IMR-90 (cell line): ENCODE data around the gene COX17. TPM values are rescaled to one million over a fixed set of nuclear protein-coding genes. Genes with fewer than 3 reads are reported as not detected.

Experiments
- ATAC-seq: fragments of 200-7000 bp; cut with Tn5 transposase; 2 replicates; pipeline ENCODE4 v1.9.1; 2020; ENCODE audit warnings: low read depth, mild to moderate bottlenecking, moderate library complexity
- BruUV-seq: library from RNA; stranded (reverse); fragments of 400-500 nt; replicated peaks from 2 replicates; lab custom pipeline; 2021; lab: Mats Ljungman, UMichigan
- CTCF ChIA-PET: fragments of 300-600 bp; formaldehyde crosslinking; extraction: SDS; loops from one replicate; lab custom pipeline; 2021; ENCODE audit warnings: antibody characterized with exemption; lab: Yijun Ruan, JAX
- POLR2A ChIA-PET: fragments of 300-600 bp; sonication (Branson Sonifier 250); formaldehyde crosslinking; loops from one replicate; lab custom pipeline; 2022; ENCODE audit warnings: antibody characterized with exemption; ENCODE audit not compliant: unreplicated experiment; lab: Charles Lee
- DNase-seq: peaks from one replicate; pipeline ENCODE4 v3.0.0; 2013
- H2AFZ ChIP-seq: replicated peaks from 2 replicates; pipeline ENCODE3; 2013; ENCODE audit warnings: low read length, mild to moderate bottlenecking; ENCODE audit not compliant: poor library complexity
- H2AK5ac ChIP-seq: 2 replicates; pipeline ENCODE4 v1.6.1; 2013; ENCODE audit warnings: low read depth, low read length, inconsistent platforms
- H2AK9ac ChIP-seq: replicated peaks from 2 replicates; pipeline ENCODE3; 2013; ENCODE audit warnings: mild to moderate bottlenecking, low read depth, low read length, moderate library complexity; ENCODE audit not compliant: poor library complexity
- H2BK120ac ChIP-seq: 2 replicates; pipeline ENCODE4 v1.6.1; 2013; ENCODE audit warnings: low read depth, low read length, inconsistent platforms
- H2BK15ac ChIP-seq: 3 replicates; pipeline ENCODE4 v1.6.1; 2013; ENCODE audit warnings: low read depth, low read length, inconsistent platforms
- H2BK20ac ChIP-seq: 2 replicates; pipeline ENCODE4 v1.6.1; 2013; ENCODE audit warnings: low read depth, mild to moderate bottlenecking, inconsistent platforms, low read length, moderate library complexity
- H2BK5ac ChIP-seq: 2 replicates; pipeline ENCODE4 v1.6.1; 2013; ENCODE audit warnings: mild to moderate bottlenecking, low read depth, low read length, inconsistent platforms; ENCODE audit not compliant: poor library complexity, severe bottlenecking
- H3K14ac ChIP-seq: replicated peaks from 2 replicates; pipeline ENCODE4 v1.6.1; 2013; ENCODE audit warnings: low read depth, low read length, inconsistent platforms
- H3K18ac ChIP-seq: 2 replicates; pipeline ENCODE4 v1.6.1; 2013; ENCODE audit warnings: low read depth, low read length, control low read depth
- H3K23ac ChIP-seq: 2 replicates; pipeline ENCODE4 v1.6.1; 2013; ENCODE audit warnings: low read depth, low read length, inconsistent platforms
- H3K27ac ChIP-seq: 2 replicates; pipeline ENCODE4 v1.5.1; 2013; ENCODE audit warnings: mild to moderate bottlenecking, control low read depth, low read length; ENCODE audit not compliant: insufficient read depth
- H3K27me3 ChIP-seq: 2 replicates; pipeline ENCODE4 v1.6.1; 2013; ENCODE audit warnings: low read length; ENCODE audit not compliant: control insufficient read depth, insufficient read depth
- H3K36me3 ChIP-seq: 2 replicates; pipeline ENCODE4 v1.6.1; 2013; ENCODE audit warnings: low read length, mixed read lengths; ENCODE audit not compliant: control insufficient read depth, insufficient read depth
- H3K4ac ChIP-seq: 2 replicates; pipeline ENCODE4 v1.6.1; 2013; ENCODE audit warnings: low read depth, low read length, inconsistent platforms
- H3K4me1 ChIP-seq: 2 replicates; pipeline ENCODE4 v1.6.1; 2013; ENCODE audit warnings: low read length, mixed read lengths; ENCODE audit not compliant: control insufficient read depth, insufficient read depth
- H3K4me2 ChIP-seq: 2 replicates; pipeline ENCODE4 v1.6.1; 2013; ENCODE audit warnings: low read depth, mild to moderate bottlenecking, control low read depth, low read length, moderate library complexity
- H3K4me3 ChIP-seq: 2 replicates; pipeline ENCODE4 v1.5.1; 2013; ENCODE audit warnings: low read depth, mild to moderate bottlenecking, control low read depth, low read length, moderate library complexity; ENCODE audit not compliant: insufficient read depth
- H3K56ac ChIP-seq: 2 replicates; pipeline ENCODE4 v1.6.1; 2013; ENCODE audit warnings: low read length, inconsistent platforms; ENCODE audit not compliant: insufficient read depth; ENCODE audit errors: extremely low read depth
- H3K79me1 ChIP-seq, 2 experiments: 2 replicates each; pipeline ENCODE4 v1.6.1; 2013; ENCODE audit warnings: low read length in 2 of 2, inconsistent platforms in 1 of 2, low read depth in 1 of 2
- H3K9ac ChIP-seq: 2 replicates; pipeline ENCODE4 v1.6.1; 2013; ENCODE audit warnings: low read depth, low read length, control low read depth
- H3K9me1 ChIP-seq: 2 replicates; pipeline ENCODE4 v1.6.1; 2013; ENCODE audit warnings: low read length, inconsistent platforms; ENCODE audit not compliant: insufficient read depth
- H3K9me3 ChIP-seq: 2 replicates; pipeline ENCODE4 v1.6.1; 2013; ENCODE audit warnings: low read length; ENCODE audit not compliant: control insufficient read depth, insufficient read depth
- H4K20me1 ChIP-seq: 2 replicates; pipeline ENCODE4 v1.6.1; 2013; ENCODE audit warnings: low read length, inconsistent platforms; ENCODE audit not compliant: insufficient read depth
- H4K5ac ChIP-seq: 2 replicates; pipeline ENCODE4 v1.6.1; 2013; ENCODE audit warnings: mild to moderate bottlenecking, low read depth, low read length, control low read depth
- H4K8ac ChIP-seq, 2 experiments: 2 replicates each; pipeline ENCODE4 v1.6.1; 2013; ENCODE audit warnings: low read depth in 2 of 2, low read length in 2 of 2, control low read depth in 1 of 2, inconsistent platforms in 1 of 2
- H4K91ac ChIP-seq: 2 replicates; pipeline ENCODE4 v1.6.1; 2013; ENCODE audit warnings: low read depth, low read length, inconsistent platforms; ENCODE audit not compliant: insufficient read depth
- BHLHE40 ChIP-seq: fragments of 150-350 bp; IDR thresholded peaks from 2 replicates; pipeline ENCODE4 v1.6.1; 2016; ENCODE audit warnings: mild to moderate bottlenecking, low read depth, low read length
- FOS ChIP-seq: fragments of 150-350 bp; IDR thresholded peaks from 2 replicates; pipeline ENCODE4 v1.6.1; 2016; ENCODE audit warnings: low read depth, low read length
- MAZ ChIP-seq: IDR thresholded peaks from 2 replicates; pipeline ENCODE4 v1.6.1; 2012; ENCODE audit warnings: low read depth, mild to moderate bottlenecking, low read length, improper control_type of control experiment, moderate library complexity, borderline replicate concordance
- NFE2L2 ChIP-seq: fragments of 150-350 bp; IDR thresholded peaks from 2 replicates; pipeline ENCODE4 v1.6.1; 2016; ENCODE audit warnings: low read depth, mild to moderate bottlenecking, low read length
- RAD21 ChIP-seq: IDR thresholded peaks from 2 replicates; pipeline ENCODE4 v1.6.1; 2012; ENCODE audit warnings: low read length, improper control_type of control experiment
- RFX5 ChIP-seq: IDR thresholded peaks from 2 replicates; pipeline ENCODE4 v1.8.0; 2012; ENCODE audit warnings: low read depth, mild to moderate bottlenecking, low read length, moderate library complexity
- whole genome bisulfite sequencing, 2 experiments: methylation state at CpG; one replicate each; pipeline versions ENCODE4 v1.1.5 to v1.1.7; 2013; ENCODE audit warnings: missing lambda C conversion rate in 2 of 2; ENCODE audit not compliant: insufficient read length in 1 of 2; ENCODE audit errors: extremely low coverage in 2 of 2; 5-methylcytosine and 5-hydroxymethylcytosine counted together
- dilution Hi-C: fragments of 300-500 bp; cut with HindIII; formaldehyde crosslinking; loops from one replicate; pipeline ENCODE4 v1.14.3; 2018; ENCODE audit warnings: low sequenced_read_pairs; ENCODE audit not compliant: unreplicated experiment
- in situ Hi-C: fragments of 300-500 bp; cut with MboI; formaldehyde crosslinking; loops from 3 replicates; pipeline ENCODE4 v1.14.3; 2019; ENCODE audit warnings: low sequenced_read_pairs, inconsistent platforms, mixed read lengths
- intact Hi-C: fragments of 100-400 bp; cut with micrococcal nuclease; formaldehyde crosslinking; loops from 2 replicates; pipeline ENCODE4 v1.10.0; 2022
- polyA plus RNA-seq, 3 experiments: library from polyadenylated mRNA; depleted of rRNA; stranded (reverse); fragments of >200 nt; gene quantifications; 2 replicates each; pipeline ENCODE4 v1.2.3, GENCODE V29; 2012; ENCODE audit warnings: low replicate concordance in 1 of 3
- total RNA-seq: library from RNA; depleted of rRNA; stranded (reverse); fragments of >200 nt; gene quantifications from 2 replicates; pipeline ENCODE4 v1.2.3, GENCODE V29; 2012

Gene COX17
- total and polyA plus RNA-seq, 2 of the 4 experiments (the other 2 are of a cell fraction) = 2.0 to 24.5 TPM

GRCh38 chr3:119645813-119646212 lies 31.4 kb downstream of the COX17 start:
- dilution Hi-C loops = no loop called here
- in situ Hi-C loops = no loop called here
- no peak overlapping the region for H2BK15ac ChIP-seq
- ChIA-PET POLR2A (no interaction called here), CTCF (no interaction called here)
- no peak overlapping the region for H3K27ac ChIP-seq
- no peak overlapping the region for H4K91ac ChIP-seq
- H4K20me1 ChIP-seq = no peaks in the 10 kb centered on the region
- no CpG with 5 or more reads among the region's 1 CpG for WGBS, 2 experiments
- no peaks in the 10 kb centered on the region for H3K79me1 ChIP-seq
- no peaks in the 10 kb centered on the region for H3K27me3 ChIP-seq
- no peak overlapping the region for H3K9ac ChIP-seq
- H3K14ac ChIP-seq = no peak overlapping the region
- no peak overlapping the region for H2AFZ ChIP-seq
- H2AK5ac ChIP-seq = no peak overlapping the region
- no peak overlapping the region for H3K23ac ChIP-seq
- no peak overlapping the region for H3K56ac ChIP-seq
- intact Hi-C loops = no loop called here
- no peak overlapping the region for H4K5ac ChIP-seq
- no peaks in the 10 kb centered on the region for H3K9me3 ChIP-seq
- no peak overlapping the region for H2BK20ac ChIP-seq
- H2AK9ac ChIP-seq = no peak overlapping the region
- H3K9me1 ChIP-seq = peaks cover 3% of the 10 kb centered on the region; the same call in 1 of the 2 replicates
- no peak for TF ChIP-seq MAZ
- TF ChIP-seq RFX5 = no peak
- no peak for TF ChIP-seq BHLHE40
- TF ChIP-seq RAD21 = no peak
- no peak for TF ChIP-seq FOS
- TF ChIP-seq NFE2L2 = no peak
- no peak overlapping the region for H2BK120ac ChIP-seq
- peaks cover 10% of the 10 kb centered on the region for H3K4me1 ChIP-seq
- no peak overlapping the region for H3K4me3 ChIP-seq
- DNase-seq = no peak
- no peak for ATAC-seq
- H3K4ac ChIP-seq = no peak overlapping the region
- no peak overlapping the region for H3K18ac ChIP-seq
- no peak overlapping the region for H4K8ac ChIP-seq
- no peaks in the 10 kb centered on the region for H3K36me3 ChIP-seq
- H3K4me2 ChIP-seq = no peak overlapping the region
- H2BK5ac ChIP-seq = no peak overlapping the region
- no TSS peak for BruUV-seq
